Dermis blood vessel endothelial cell (primary cell): ENCODE data around the gene EPHA10. TPM values are rescaled to one million over a fixed set of nuclear protein-coding genes. Genes with fewer than 3 reads are reported as not detected.
"Not testable (repeated sequence)": the region's sequence is repeated elsewhere in the genome, so short reads cannot be mapped to it uniquely, and the experiment has no call there.

Source experiments
- DNase-seq: peaks from one replicate; pipeline ENCODE4 v3.0.0; 2010
- total RNA-seq: library from RNA; depleted of rRNA; stranded (reverse); fragments of >200 nt; gene quantifications from 2 replicates; pipeline ENCODE4 v1.2.3, GENCODE V29; 2014

The EPHA10 gene
- total RNA-seq, 1 donor from 2014 or later: not detected

DNA sequence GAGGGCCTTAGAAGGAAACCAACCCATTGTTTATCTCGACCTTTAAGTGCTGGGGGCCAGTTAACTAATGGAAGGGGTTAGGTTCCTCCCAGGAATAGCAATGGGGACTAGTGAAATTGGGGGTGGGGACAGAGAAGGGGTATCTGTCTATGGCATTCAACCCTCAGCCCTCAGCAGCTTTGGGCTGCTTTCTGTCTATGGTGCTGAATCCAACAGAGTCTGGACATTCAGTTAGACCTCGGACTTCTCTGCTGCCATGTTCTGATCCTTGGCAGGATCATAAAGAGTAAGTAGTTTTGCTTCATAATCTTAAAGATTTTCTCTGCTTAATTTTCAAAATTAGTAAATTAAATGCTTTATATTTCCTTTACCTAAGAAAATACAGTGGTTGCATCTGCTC is 2.6 kb upstream of the EPHA10 start:
- no peak for DNase-seq

DNA sequence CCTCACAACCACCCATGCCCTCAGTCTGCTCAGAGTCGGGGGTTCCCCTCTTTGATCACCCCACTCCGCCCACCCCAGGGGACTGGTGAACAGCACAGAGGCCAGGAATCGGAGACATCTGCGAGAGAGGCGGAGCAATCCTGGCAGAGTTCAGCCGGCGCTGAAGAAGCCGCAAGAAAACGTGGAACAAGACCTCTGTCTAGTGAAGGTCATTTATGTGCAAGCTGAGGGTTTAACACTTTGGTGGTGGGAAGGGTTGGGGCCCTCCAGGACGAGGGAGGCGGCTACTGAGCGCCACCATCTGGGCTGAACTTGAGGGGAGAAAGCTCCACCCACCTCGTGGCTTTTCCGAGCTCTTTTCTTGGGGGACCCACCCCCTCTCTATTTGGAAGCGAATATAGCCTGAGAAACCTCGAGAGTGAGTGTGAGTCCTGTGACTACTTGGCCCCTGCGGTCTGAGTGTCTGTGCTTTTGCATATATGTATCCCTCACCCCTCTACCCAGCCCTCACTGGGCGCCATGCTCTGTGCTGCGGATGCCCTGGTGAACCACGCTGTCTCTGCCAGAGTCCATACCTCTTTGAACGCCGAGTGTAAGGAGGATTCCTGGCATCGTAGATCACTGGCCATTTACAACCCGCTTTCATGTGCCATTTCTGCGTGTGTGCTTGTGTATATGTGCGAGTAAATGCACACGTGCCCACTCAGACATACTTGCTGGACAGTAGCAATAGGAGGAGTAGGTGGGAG is 1.2 kb upstream of the EPHA10 start:
- no peak for DNase-seq

DNA sequence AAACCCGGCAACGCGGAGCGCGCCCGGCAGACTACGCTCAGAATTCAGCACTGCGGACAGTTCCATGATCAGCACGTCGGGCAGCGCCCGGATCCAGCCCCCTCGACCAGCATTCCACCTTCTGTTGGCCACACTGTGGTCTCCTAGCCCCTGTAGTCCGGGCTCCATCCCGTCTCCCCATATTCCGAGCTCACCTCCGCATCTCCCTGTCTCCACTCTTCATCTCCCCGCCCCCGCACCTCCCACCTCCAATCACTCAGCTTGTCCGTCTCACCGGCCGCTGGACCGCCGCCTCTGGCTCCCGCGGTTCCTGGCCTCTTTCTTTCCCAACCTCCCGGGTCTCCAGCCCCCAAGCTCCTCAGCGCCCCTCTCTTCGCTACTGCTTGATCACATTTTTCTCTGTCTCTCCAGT is 500 bp downstream of the EPHA10 start:
- DNase-seq: peak; percentile 65

DNA sequence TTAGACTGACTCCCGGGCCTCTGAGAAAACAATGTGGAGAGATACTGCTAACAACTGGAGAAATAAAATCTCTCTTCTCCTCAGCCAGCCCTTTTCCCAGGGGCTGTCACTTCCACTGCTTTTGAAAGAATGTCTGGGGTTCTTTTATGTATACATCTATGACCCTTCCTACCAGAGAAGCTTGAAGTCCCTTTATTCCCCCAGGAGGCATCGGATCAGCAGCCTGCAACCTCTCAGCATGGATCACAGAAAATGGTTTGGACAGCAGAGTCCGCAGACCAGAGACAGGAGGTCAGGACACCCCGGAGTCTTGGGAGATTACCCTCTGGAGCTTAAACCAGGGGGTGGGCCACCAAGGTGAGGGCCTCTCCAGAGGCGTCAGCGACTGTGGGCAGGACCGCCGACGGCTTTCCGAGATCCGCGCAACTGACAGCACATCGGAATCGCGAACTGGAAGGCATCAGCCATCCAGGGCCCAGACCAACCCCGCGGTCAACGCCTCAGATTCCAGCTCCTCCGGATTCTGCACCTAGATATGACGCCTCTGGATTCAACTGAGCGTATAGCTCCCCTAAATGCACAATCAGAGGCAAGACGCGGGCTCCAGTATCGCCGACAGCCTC is 1.0 kb downstream of the EPHA10 start:
- no peak for DNase-seq

DNA sequence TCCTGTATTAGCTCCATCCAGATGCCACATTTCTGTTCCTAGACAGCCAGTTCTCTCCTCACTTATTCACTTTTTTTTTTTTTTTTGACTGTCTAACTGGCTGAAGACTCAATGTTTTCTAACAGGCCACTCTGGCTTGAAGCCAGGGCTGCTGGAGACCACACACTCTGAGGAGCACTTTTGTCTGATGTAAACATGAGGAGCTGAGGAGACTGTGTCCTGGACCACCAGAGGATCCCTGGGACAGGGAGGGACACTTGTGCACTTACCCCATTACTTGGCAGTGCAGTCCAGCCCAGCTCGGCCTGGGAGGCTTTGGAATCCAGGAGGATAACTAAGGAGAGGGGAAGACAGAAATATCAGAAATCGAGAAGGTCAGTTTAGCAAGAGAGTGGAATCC is 2.4 kb downstream of the EPHA10 start:
- no peak for DNase-seq

DNA sequence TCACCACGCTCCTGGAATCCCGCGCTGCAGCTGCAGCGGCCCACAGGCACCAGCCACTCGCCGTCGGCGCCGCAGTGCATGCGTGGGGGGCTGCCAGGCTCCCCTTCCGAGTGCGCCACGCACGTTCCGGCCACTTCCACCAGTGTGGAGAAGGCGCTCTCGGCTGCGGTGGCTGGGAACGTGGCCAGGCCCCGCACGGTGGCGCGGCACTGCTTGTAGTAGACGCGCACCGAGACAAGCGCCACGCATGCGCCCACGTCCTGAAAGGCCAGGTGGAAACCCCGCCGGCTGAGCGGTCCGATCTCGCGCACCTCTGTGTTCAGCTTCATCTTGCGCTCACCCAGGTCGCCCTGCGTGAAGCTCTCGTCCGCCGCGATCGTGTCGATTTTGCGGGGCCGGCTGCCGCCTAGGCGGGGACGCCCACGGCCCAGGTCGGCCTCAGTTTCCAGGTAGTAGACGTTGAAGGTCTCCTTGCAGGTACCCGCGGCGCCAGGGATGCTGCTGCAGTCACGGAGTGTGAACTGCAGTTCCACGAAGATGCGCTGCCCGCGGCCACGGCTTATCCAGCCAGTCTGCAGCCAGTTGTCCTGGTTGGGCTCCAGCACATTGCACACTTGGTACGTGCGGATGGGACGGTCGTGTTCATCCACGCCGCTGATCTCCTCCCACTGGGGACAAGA is 3.4 kb downstream of the EPHA10 start:
- no peak for DNase-seq

DNA sequence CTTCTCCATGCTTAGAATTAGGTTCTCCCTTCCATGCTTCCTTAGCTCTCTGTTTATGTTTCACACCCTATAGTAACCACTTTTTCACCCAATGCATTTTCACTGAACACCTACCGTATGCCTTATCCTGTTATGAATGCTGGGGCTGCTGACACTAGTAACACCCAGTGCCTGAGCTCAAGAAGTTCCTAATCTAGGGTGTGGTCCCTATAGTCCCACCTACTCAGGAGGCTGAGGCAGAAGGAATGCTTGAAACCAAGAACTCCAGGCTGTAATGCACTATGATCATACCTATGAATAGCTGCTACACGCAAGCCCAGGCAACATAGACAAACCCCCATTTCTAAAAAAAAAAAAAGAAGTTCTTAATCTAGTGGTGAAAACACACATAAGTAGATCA is 5.5 kb downstream of the EPHA10 start:
- no peak for DNase-seq

DNA sequence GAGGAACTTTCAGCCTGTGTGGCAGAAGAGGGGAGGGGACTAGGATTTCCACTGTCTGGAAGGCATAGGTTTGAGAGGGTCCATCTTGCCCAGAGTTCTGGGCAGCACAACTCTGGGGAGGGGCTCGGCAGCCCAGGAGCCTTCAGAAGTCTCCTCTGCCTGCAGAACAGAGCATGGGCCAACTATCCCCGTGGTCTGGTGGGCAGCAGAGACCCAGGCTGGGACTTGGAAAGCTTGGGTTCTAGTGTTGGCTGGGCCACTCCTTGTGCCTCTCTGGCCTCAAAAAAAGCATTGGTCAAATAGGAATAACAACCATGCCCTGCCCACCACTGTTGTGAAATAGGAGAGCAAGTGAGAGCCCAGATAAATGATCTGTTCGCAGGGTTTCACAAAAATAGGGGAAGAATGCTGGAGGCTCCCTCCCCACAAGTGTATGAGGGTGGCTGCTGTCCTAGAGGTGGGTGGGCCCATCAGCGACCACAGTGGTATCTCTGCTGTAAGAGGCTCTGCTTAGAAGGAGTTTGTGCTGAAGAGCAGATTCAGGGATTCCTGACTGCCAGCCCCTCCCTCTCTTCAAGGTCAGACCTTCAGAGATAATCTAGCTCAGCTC is 8.9 kb downstream of the EPHA10 start:
- DNase-seq: no peak

DNA sequence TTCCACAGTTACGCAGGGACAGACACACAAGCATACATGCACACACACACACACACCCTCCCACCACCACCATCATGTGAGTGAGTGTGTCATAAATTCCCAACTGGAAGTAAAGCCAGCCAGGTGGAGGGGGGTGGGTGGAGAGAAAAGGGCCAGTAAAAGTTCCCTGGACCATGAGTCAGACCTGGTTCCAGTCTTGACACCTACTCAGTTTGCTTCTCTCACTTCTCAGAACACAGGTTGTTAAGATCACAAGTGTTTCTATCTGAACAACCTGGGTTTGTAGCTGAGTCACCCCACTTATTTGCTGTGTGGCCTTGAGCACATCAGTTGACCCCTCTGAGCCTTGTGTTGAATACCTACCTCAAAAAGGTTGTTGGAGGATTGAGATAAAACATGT is 9.6 kb downstream of the EPHA10 start:
- no peak for DNase-seq

DNA sequence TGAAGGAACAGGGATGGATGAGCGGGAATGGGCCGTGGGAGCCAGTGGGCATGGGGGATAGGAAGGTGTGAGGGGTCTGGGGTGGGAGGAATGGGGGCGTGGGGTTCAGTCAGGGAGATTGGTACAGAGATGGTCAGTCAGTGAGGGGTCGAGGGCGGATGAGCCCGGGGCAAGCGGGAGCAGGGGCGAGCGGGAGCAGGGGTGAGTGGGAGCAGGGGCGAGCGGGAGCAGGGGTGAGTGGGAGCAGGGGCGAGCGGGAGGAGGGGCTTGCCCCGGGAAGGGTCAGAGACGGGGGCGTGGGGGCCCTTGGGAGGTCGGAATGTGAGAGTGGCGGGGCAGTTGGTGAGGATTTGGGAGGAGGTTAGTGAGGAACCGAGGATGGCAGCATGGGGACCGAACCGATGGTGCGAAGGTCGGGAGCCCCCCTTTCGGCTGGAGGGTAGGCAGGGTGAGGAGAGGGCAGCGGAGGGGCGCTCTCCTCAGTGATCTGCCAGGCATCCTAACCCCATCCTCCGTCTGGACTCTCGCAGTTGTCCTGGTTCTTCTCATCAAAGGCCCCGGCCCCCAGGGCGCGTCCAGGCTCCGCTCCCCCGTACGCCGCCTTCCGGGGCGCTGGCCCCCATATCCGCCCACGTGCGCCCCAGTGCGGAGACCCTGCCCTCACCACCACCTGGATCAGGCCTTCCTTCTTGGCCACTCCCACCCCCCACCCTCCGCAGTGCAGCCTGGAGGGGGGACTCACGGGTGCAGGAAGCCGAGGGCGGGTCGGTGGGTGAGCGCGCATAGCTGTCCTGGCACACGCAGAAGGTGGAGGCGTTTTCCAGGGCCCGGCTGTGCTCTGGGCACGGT is 11.2 kb downstream of the EPHA10 start:
- no peak for DNase-seq

DNA sequence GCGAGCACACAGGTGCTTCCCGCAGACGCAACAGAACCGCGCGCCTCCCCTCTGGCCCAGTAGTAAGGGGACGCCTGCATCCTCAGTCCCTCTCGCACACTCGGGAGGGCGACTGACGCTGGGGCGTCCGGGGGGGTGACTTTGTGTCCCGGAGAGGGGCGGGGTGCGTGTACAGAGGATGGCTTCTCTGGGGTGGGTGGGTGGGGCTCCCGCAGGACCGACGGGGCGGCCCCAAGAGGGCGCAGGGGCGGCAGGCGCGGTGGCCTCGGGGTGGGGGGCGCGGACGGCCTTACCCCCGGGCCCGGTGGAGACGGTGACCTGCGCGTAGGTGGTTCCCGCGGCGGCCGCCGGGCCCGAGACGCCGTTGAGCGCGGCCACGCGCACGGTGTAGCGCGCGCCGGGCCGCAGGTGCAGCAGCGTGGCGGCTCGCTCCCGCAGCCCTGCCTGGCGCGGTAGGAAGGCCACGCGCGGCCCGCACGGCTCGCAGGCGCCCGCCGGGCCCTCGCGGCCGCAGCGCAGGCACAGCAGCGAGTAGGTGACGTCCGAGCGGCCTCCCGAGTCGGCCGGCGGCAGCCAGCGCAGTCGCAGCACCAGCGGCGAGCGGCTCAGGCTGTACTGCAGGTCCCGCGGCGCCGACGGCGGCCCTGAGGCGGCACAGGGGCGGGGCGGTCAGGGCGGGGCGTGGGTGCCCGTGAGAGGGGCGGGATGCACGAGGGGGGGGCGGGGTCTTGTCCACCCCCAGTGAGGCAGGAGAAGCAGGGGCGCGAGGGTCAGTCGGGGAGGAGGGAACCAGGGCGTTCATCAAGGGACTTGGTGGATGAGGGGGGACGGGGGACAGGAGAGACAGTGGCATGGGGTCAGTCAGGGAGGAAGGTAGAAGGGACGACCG is 12.1 kb downstream of the EPHA10 start:
- DNase-seq: peak; percentile 36

DNA sequence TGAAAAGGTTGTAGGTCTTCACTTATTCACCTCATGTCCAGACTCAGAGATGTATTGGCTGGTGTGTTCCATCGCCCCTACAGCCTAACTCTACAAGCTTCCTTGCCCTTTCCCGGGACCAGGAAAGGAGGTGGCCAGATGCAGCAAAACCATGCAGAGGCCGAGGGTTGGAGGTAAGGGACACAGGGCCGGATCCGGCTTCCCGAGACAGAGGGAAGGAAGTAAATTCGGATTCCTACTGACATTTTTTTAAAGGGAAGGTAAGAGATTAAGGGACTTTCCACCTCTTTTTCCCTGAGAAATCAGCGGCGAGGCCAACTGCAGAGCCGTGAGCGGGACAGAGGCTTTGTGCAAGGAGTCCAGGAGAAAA is 12.7 kb downstream of the EPHA10 start:
- DNase-seq: no peak

DNA sequence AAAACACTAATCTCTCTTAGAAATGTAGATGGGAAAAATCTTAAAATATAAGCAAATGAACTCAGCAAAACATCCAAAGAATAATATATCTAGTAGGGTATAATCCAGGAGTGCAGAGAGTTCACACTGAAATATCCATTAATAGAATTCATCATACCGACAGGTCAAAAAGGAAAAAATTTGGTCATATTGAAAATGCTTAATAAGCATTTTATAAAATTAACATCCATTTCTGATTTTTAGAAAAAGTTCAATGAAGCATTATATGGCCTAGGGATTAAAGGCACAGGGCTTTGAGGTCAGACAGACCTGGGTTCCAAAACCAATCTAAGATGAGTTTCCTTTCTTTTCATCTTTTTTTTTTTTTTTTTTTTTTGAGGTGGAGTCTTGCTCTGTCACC is 16.4 kb downstream of the EPHA10 start:
- DNase-seq: no peak

DNA sequence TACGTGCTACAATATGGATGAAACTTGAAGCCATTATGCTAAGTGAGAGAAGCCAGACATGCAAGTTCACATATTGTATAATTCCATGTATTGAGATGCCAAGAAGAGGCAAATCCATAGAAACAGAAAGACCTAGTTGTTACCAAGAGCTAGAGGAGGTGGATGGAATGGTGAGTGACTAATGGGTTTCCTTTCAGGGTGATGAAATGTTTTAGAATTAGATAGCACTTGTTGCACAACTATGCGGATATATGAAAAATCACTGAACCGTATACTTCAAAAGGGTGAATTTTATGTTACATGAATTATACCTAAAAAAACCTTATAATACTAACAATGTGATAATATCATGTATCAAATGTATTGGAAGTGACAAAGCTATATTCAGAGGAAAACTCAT is 18.1 kb downstream of the EPHA10 start:
- no peak for DNase-seq

DNA sequence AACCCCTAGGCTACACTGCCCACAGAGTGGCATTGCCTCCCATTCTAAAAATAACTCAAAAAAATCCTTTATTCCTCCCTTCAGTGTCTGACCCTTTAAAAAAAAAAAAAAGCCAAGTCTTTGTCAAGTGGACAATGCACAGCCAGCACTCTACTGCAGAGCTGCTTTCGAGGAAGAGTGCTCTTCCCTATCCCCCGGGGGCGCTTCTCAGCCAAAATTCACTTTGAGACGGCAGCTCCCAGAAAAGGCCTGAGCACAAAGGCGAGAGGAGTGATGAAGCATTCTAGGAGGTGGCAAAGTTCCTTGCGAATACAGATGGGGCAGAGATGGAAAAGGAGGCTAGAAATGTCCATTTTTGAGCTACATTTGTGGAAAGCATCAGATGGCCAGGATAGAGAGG is 23.3 kb downstream of the EPHA10 start:
- DNase-seq: no peak

DNA sequence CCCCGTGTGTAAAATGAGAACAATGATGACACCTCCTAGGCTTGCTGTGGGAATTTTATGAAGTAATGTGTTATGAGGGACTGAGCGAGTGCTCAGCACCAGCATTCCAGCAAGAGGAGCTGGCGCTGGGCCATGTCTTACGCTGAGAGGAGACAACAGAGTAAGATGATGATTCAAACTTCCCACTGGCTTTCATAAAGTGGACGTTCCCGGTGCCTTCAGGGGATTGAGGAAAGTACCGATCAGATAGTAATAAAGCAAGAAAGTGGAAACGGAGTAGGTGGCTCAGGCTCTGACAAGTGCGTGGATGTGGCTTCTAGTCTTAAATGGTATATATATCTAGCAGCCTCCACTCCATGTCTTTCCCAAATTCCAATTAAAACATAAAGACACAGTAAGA is 23.8 kb downstream of the EPHA10 start:
- no peak for DNase-seq

DNA sequence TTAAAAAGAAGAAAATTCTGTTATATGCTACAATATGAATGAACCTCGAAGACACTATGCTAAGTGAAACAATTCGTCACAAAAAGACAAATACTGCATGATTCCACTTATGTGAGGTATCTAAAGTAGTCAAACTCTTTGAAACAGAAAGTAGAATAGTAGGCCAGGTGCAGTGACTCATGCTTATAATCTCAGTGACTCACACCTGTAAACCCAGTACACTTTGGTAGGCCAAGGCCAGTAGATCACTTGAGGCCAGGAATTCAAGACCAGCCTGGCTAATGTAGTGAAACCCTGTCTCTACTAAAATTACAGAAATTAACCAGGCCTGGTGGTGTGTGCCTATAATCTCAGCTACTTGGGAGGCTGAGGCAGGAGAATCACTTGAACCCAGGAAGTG is 25.7 kb downstream of the EPHA10 start:
- DNase-seq: no peak

DNA sequence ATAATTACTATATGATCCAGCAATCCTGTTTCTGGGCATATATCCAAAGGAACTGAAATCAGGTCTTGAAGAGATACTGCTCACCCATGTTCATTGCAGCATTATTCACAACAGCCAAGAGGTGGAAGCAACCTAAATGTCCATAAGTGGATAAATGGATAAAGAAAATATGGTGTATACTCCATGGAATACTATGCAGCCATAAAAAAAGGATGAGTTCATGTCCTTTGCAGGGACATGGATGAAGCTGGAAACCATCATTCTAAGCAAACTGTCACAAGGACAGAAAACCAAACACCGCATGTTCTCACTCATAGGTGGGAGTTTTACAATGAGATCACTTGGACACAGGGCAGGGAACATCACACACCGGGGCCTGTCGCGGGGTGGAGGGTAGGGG is 26.3 kb downstream of the EPHA10 start:
- not testable (repeated sequence) for DNase-seq

DNA sequence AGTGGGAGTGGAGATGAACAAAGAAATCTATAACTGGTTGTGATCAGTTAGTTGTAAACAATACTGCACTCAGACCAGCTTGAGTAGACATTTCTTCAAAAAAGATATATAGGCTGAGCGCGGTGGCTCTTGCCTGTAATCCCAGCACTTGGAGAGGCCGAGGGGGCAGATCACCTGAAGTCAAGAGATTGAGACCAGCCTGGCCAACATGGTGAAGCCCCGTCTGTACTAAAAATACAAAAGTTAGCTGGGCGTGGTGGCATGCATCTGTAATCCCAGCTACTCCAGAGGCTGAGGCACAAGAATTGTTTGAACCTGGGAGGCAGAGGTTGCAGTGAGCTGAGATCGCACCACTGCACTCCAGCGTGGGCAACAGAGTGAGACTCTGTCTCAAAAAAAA is 26.9 kb downstream of the EPHA10 start:
- DNase-seq: not testable (repeated sequence)

DNA sequence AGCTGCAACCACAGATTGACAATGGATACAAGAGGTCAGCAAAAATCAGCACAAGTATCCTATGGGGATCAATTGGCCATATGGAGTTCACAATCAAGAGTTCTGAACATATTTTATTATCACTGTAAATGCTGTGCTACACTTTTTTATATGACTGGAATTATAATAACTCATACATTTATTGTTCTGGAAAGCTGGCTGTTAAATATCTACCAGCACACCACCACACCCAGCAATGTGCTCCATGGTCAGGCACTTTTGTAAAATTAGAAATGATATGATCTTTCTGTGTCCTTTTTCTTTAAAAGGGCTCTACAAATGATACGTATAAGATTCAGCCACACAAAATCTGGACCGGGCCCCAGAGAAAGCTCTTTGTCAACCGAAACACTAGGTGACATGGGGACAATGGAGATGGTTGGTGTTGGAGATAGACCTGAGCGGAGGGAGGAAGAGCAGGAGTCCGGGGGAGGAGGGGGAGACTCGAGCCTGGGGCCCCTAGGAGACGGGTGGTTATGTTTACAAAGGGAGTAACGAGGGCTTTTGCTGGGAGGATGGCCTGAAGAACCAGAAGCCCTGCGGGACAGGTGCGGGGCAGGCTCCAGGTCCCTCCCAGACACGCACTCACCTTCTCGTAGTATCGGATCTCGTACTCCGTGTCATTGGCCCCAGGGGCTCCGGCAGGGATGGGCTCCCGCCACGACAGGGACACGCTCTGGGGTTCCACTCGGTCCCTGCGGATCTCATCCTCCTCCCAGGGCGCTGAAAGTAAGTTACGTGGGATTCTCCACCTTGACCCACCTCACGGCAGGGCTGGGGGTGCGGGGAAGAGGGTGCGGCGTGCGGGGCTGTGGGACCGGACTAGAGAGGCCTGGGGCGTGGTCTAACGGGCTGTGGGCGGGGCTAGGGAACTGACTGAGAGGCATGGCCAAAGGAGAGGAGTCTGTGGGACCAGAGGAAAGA is 30.0 kb downstream of the EPHA10 start:
- no peak for DNase-seq
